ENCODE measurements around the gene FCRLB. TPM values are rescaled to one million over a fixed set of nuclear protein-coding genes. Genes with fewer than 3 reads are reported as not detected.
A peak's percentile ranks its signal among the peaks of the same experiment; 100 is the strongest.
"Not testable (repeated sequence)": the region's sequence is repeated elsewhere in the genome, so short reads cannot be mapped to it uniquely, and the experiment has no call there.

The FCRLB gene
- total RNA-seq, 1 donor from 2014 or later, result 0.36 TPM

DNA sequence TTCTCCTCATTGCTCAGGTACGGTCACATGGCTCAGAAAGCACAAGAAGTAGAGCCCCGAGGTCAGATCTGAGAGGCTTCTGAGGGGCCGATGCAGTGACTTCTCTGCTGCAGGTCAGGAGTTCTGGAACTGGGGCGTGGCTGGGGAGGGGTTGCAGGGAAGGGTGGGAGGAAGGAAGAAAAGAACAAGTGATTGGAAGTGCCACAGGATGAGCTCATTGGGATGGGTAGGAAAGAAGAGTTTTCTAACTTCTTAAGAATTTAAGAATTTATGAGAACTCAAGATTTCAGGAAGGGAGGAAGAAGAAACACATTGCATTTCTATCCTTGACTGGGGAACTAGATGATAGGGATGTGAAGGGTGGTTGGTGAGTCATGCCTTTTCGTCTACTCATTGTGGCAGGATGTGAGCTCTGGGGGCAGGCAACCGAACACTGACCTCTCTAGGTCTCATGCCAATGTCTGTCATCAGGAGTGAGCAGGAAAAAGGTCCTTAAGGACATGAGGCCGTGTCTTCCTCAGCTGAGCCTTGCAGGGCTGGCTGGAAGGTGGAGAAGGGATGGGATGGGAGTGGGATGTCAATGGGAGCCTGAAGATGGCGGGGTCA, 497 bp downstream of the FCRLB start:
- H3K4me3 Mint-ChIP-seq (ENCODE audit: unreplicated experiment), result no peak overlapping the region
- no peak for DNase-seq (ENCODE audit: low spot score)
- peaks cover 16% of the 10 kb centered on the region for H3K27me3 Mint-ChIP-seq (ENCODE audit: unreplicated experiment)
- TF ChIP-seq, protein P1, sequence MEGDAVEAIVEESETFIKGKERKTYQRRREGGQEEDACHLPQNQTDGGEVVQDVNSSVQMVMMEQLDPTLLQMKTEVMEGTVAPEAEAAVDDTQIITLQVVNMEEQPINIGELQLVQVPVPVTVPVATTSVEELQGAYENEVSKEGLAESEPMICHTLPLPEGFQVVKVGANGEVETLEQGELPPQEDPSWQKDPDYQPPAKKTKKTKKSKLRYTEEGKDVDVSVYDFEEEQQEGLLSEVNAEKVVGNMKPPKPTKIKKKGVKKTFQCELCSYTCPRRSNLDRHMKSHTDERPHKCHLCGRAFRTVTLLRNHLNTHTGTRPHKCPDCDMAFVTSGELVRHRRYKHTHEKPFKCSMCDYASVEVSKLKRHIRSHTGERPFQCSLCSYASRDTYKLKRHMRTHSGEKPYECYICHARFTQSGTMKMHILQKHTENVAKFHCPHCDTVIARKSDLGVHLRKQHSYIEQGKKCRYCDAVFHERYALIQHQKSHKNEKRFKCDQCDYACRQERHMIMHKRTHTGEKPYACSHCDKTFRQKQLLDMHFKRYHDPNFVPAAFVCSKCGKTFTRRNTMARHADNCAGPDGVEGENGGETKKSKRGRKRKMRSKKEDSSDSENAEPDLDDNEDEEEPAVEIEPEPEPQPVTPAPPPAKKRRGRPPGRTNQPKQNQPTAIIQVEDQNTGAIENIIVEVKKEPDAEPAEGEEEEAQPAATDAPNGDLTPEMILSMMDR (IDR thresholded peaks at IDR 0.05; ENCODE audit: unreplicated experiment), result no peak
- no peaks in the 10 kb centered on the region for H3K36me3 Mint-ChIP-seq (ENCODE audit: low read depth, unreplicated experiment)
- H3K9me3 Mint-ChIP-seq (ENCODE audit: unreplicated experiment), result no peaks in the 10 kb centered on the region
- peaks cover 12% of the 10 kb centered on the region for H3K4me1 Mint-ChIP-seq (ENCODE audit: unreplicated experiment)
- no peak overlapping the region for H3K27ac Mint-ChIP-seq (ENCODE audit: unreplicated experiment)

DNA sequence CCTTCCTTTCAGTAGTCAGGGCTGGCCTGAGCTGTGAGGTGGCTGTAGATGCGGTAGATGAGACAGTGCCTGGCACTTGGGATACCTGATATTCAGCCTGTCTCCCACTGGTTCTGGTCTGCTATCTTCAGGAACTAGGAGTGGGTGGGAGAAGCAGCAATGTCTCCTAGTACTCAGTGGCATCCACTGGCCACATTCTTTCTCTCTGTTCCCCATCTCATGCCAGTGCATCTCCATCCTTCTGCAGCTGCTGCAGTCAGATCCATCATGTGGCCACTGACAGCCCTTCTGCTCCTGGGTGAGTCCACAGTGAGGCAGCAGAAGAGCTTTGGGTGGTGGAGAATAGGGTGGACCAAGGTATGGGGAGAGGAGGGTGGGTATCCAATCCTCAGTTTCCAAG, 1.1 kb downstream of the FCRLB start:
- Mint-ChIP-seq H3K9me3 (ENCODE audit: unreplicated experiment) (no peaks in the 10 kb centered on the region), H3K27me3 (ENCODE audit: unreplicated experiment) (peaks cover 16% of the 10 kb centered on the region), H3K36me3 (ENCODE audit: low read depth, unreplicated experiment) (no peaks in the 10 kb centered on the region), H3K27ac (ENCODE audit: unreplicated experiment) (no peak overlapping the region), H3K4me1 (ENCODE audit: unreplicated experiment) (peaks cover 12% of the 10 kb centered on the region), H3K4me3 (ENCODE audit: unreplicated experiment) (no peak overlapping the region)
- TF ChIP-seq, protein P1 (IDR thresholded peaks at IDR 0.05; ENCODE audit: unreplicated experiment), result no peak
- DNase-seq (ENCODE audit: low spot score), result no peak

DNA sequence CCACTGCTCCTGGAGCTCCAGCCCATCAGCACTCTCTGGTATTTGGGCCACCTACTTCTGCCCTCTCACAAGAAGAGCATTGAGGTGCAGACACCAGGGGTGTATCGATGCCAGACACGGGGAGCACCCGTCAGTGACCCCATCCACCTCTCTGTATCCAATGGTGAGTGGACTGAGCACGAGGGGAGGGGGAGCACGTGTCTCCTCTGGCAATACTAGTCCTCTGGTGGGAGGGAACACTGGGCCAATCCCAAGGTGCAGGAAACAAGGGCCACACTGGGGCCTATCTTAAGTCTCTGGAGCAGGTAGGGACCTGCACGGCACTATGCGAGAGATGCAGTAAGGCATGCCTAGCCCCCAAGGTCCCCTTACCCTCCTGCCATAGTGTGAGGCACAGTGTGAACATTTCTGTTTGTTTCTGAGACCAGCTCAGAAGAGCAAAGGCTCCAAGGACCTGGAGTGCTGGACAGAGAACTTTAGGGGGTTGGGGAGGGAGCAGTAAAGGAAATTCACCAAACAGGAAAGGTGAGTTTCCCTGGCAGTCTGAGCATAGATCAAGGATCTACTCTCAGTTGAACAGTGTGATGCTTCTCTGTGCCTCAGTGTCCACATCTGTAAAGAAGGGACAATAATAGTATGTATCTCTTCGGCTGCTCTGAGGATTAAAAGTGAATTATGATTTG, 2.3 kb downstream of the FCRLB start:
- Mint-ChIP-seq H3K27ac (ENCODE audit: unreplicated experiment) (no peak overlapping the region), H3K4me1 (ENCODE audit: unreplicated experiment) (peaks cover 12% of the 10 kb centered on the region), H3K4me3 (ENCODE audit: unreplicated experiment) (no peak overlapping the region), H3K9me3 (ENCODE audit: unreplicated experiment) (no peaks in the 10 kb centered on the region), H3K36me3 (ENCODE audit: low read depth, unreplicated experiment) (no peaks in the 10 kb centered on the region), H3K27me3 (ENCODE audit: unreplicated experiment) (peaks cover 23% of the 10 kb centered on the region)
- no peak for DNase-seq (ENCODE audit: low spot score)
- TF ChIP-seq, protein P1 (IDR thresholded peaks at IDR 0.05; ENCODE audit: unreplicated experiment), result no peak

DNA sequence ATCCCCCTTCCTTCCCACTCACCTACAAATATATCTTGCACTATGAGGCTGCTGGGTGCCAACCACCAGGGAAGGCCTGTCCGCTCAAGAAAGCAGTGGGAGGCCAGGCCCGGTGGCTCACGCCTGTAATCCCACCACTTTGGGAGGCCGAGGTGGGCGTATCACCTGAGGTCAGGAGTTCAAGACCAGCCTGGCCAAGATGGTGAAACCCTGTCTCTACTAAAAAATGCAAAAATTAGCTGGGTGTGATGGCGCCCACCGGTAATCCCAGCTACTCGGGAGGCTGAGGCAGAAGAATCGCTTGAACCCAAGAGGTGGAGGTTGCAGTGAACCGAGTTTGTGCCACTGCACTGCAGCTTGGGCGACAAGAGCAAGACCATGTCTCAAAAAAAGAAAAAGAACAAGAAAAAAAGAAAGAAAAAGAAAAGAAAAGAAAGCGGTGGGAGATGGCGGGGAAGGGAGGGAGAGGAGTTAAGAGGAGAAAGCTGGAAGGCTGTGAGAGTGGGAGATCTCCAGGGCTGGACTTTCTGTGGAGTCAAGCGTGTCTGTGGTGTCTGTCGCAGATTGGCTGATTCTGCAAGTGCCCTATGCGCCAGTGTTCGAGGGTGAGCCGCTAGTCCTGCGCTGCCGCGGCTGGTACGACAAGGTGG, 4.0 kb downstream of the FCRLB start:
- Mint-ChIP-seq H3K27me3 (ENCODE audit: unreplicated experiment) (peaks cover 23% of the 10 kb centered on the region), H3K4me3 (ENCODE audit: unreplicated experiment) (peak overlapping the region; percentile 89), H3K4me1 (ENCODE audit: unreplicated experiment) (peaks cover 12% of the 10 kb centered on the region)
- H3K9me3 Mint-ChIP-seq (ENCODE audit: unreplicated experiment); DNase-seq (ENCODE audit: low spot score); H3K27ac Mint-ChIP-seq (ENCODE audit: unreplicated experiment); H3K36me3 Mint-ChIP-seq (ENCODE audit: low read depth, unreplicated experiment): not testable (repeated sequence)

DNA sequence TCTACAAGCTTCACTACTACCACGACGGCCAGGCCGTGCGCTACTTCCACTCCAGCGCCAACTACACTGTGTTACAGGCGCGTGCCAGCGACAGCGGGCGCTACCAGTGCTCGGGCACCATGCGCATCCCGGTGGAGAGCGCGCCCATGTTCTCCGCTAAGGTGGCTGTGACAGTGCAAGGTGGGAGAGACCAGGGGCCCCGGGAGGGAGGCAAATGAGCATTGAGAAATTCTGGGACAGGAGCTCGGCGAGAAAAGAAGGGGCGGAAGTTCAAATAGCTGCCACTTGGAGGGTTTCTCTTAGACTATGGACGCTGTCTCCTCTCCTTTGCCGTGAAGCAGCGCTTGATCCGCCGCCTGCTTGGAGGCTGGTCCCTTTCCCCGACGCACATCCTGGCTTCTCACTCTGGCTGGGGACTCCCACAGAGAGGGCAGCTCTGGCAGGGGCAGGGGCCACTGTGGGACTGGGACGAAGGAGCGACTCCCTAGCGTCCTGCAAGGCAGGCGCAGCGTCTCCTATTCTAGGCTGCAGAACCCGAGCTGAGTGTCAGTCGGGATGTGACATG, 4.6 kb downstream of the FCRLB start:
- TF ChIP-seq, protein P1 (IDR thresholded peaks at IDR 0.05; ENCODE audit: unreplicated experiment), result no peak
- DNase-seq (ENCODE audit: low spot score), result peak; percentile 21
- H3K4me3 Mint-ChIP-seq (ENCODE audit: unreplicated experiment), result peak overlapping the region; percentile 89
- H3K36me3 Mint-ChIP-seq (ENCODE audit: low read depth, unreplicated experiment), result no peaks in the 10 kb centered on the region
- no peak overlapping the region for H3K27ac Mint-ChIP-seq (ENCODE audit: unreplicated experiment)
- H3K9me3 Mint-ChIP-seq (ENCODE audit: unreplicated experiment), result no peaks in the 10 kb centered on the region
- H3K4me1 Mint-ChIP-seq (ENCODE audit: unreplicated experiment), result peaks cover 12% of the 10 kb centered on the region
- peaks cover 23% of the 10 kb centered on the region for H3K27me3 Mint-ChIP-seq (ENCODE audit: unreplicated experiment)
